ENCODE results near the gene DEFB118.

The DEFB118 gene

DNA sequence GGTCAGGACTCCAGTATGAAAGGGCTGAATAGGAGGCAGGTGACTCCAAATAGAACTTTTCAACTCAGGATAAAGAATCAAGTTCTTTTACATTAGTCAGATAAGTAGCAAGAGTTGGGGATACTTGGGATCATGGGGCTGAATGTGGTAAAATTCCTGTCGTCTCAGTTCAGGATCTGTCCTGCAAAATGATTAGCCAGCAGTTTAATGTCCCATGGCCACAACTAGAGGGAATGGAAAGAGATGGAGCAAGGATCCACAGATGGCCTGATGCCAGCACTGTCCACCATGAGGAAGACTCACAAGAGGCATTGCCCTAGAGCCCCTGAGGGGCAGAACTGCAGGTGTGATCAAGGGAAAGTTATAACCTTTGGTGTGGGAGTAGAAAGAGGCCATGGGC lies 35.5 kb downstream of the DEFB118 start:
- no peak for TF ChIP-seq SIN3A (IDR thresholded peaks at IDR 0.05; ENCODE audit: borderline replicate concordance, insufficient read depth, low read length)
- TF ChIP-seq FOXP2 (optimal IDR thresholded peaks at IDR 0.05; ENCODE audit: borderline replicate concordance, extremely low read depth, extremely low read length, insufficient read depth): no peak
- TF ChIP-seq, protein P1, sequence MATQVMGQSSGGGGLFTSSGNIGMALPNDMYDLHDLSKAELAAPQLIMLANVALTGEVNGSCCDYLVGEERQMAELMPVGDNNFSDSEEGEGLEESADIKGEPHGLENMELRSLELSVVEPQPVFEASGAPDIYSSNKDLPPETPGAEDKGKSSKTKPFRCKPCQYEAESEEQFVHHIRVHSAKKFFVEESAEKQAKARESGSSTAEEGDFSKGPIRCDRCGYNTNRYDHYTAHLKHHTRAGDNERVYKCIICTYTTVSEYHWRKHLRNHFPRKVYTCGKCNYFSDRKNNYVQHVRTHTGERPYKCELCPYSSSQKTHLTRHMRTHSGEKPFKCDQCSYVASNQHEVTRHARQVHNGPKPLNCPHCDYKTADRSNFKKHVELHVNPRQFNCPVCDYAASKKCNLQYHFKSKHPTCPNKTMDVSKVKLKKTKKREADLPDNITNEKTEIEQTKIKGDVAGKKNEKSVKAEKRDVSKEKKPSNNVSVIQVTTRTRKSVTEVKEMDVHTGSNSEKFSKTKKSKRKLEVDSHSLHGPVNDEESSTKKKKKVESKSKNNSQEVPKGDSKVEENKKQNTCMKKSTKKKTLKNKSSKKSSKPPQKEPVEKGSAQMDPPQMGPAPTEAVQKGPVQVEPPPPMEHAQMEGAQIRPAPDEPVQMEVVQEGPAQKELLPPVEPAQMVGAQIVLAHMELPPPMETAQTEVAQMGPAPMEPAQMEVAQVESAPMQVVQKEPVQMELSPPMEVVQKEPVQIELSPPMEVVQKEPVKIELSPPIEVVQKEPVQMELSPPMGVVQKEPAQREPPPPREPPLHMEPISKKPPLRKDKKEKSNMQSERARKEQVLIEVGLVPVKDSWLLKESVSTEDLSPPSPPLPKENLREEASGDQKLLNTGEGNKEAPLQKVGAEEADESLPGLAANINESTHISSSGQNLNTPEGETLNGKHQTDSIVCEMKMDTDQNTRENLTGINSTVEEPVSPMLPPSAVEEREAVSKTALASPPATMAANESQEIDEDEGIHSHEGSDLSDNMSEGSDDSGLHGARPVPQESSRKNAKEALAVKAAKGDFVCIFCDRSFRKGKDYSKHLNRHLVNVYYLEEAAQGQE (IDR thresholded peaks at IDR 0.05; ENCODE audit: insufficient read depth in 1 of 2, low read depth in 2 of 2, low read length in 2 of 2): no peak
- no peak for TF ChIP-seq TAF1 (IDR thresholded peaks at IDR 0.05; ENCODE audit: borderline replicate concordance, insufficient read depth, low read length)
- no peak for TF ChIP-seq POLR2AphosphoS5 (IDR thresholded peaks at IDR 0.05; ENCODE audit: low read depth, low read length)

DNA sequence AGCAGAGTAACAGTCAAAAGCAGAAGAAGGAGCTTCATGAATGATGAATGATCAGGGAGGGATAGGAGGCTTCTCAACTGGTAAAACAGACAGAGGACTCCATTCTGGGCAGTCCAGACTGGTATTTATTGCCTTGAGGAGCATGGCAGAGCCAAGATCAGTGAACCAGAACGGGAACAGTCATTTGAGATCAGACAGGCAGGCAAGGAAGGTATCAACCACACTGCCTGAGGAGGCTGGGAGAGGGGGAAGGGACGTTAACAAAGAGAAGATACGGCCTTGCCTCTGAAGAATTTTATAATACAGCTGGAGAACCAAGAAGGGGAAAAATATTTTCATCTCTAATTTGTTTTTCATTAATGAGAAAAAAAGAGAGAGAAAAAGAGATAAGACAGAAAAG lies 37.7 kb downstream of the DEFB118 start, which contains the start of gene DEFB121:
Gene DEFB121 (minus strand): TSS at position 101 of the 400 bp plus-strand sequence. CDS start 63 bp downstream, at position 38.
- TF ChIP-seq TAF1 (IDR thresholded peaks at IDR 0.05; ENCODE audit: borderline replicate concordance, insufficient read depth, low read length): no peak
- TF ChIP-seq, protein P1 (IDR thresholded peaks at IDR 0.05; ENCODE audit: insufficient read depth in 1 of 2, low read depth in 2 of 2, low read length in 2 of 2): no peak
- no peak for TF ChIP-seq POLR2AphosphoS5 (IDR thresholded peaks at IDR 0.05; ENCODE audit: low read depth, low read length)
- no peak for TF ChIP-seq SIN3A (IDR thresholded peaks at IDR 0.05; ENCODE audit: borderline replicate concordance, insufficient read depth, low read length)
- TF ChIP-seq FOXP2 (optimal IDR thresholded peaks at IDR 0.05; ENCODE audit: borderline replicate concordance, extremely low read depth, extremely low read length, insufficient read depth): no peak

DNA sequence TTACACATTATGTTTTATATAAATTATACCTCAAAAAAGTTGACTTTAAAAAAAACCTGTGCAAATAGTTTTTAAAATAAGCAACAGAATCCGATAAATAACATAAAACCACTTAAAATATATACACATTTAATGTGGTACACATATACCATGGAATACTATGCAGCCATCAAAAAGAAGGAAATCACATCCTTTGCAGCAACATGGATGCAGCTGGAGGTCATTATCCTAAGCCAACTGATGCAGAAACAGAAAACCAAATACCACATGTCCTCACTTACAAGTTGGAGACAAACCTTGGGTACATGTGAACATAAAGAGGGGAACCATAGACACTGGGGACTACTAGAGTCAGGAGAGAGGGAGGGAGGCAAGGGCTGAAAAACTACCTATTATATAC lies 41.6 kb downstream of the DEFB118 start:
- TF ChIP-seq POLR2AphosphoS5 (IDR thresholded peaks at IDR 0.05; ENCODE audit: low read depth, low read length): no peak
- TF ChIP-seq TAF1 (IDR thresholded peaks at IDR 0.05; ENCODE audit: borderline replicate concordance, insufficient read depth, low read length): no peak
- TF ChIP-seq, protein P1 (IDR thresholded peaks at IDR 0.05; ENCODE audit: insufficient read depth in 1 of 2, low read depth in 2 of 2, low read length in 2 of 2): no peak
- TF ChIP-seq FOXP2 (optimal IDR thresholded peaks at IDR 0.05; ENCODE audit: borderline replicate concordance, extremely low read depth, extremely low read length, insufficient read depth): no peak
- no peak for TF ChIP-seq SIN3A (IDR thresholded peaks at IDR 0.05; ENCODE audit: borderline replicate concordance, insufficient read depth, low read length)

DNA sequence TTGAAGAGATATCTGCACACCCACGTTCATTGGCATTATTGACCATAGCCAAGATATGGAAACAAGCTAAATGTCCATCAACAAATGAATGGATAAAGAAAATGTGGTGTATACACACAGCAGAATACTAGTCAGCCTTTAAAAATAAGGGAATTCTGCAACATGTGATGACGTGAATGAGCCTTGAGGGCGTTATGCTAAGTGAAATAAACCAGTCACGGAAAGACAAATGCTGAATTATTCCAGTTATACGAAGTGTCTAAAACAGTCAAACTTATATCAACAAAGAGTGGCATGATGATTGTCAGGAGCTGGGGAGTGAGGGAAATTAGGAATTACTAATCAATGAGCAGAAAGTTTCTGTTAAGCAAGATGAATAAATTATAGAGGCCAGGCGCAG lies 46.0 kb downstream of the DEFB118 start:
- TF ChIP-seq SIN3A (IDR thresholded peaks at IDR 0.05; ENCODE audit: borderline replicate concordance, insufficient read depth, low read length) (no peak), TAF1 (IDR thresholded peaks at IDR 0.05; ENCODE audit: borderline replicate concordance, insufficient read depth, low read length) (no peak), FOXP2 (optimal IDR thresholded peaks at IDR 0.05; ENCODE audit: borderline replicate concordance, extremely low read depth, extremely low read length, insufficient read depth) (no peak), POLR2AphosphoS5 (IDR thresholded peaks at IDR 0.05; ENCODE audit: low read depth, low read length) (no peak)
- TF ChIP-seq, protein P1 (IDR thresholded peaks at IDR 0.05; ENCODE audit: insufficient read depth in 1 of 2, low read depth in 2 of 2, low read length in 2 of 2): no peak

DNA sequence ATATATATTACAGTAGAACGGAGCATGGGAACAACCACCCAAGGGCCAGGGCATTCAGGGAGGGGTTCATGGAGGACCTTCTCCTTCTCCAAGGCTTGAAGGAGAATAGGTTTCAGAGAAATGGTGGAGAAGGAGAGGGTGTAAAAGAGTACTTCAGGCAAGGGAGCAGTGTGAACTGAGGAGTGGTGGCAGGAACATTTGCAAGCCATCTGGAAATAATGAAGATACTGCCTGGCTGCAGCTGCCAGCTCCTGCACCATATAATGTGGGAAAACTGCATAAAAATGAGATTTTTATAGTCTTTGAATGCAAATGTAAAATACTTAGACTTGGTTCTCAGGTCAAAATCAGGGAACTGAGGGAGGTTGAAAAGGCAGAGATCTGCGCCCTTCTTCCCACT lies 47.3 kb downstream of the DEFB118 start:
- TF ChIP-seq SIN3A (IDR thresholded peaks at IDR 0.05; ENCODE audit: borderline replicate concordance, insufficient read depth, low read length) (no peak), TAF1 (IDR thresholded peaks at IDR 0.05; ENCODE audit: borderline replicate concordance, insufficient read depth, low read length) (no peak), FOXP2 (optimal IDR thresholded peaks at IDR 0.05; ENCODE audit: borderline replicate concordance, extremely low read depth, extremely low read length, insufficient read depth) (no peak), POLR2AphosphoS5 (IDR thresholded peaks at IDR 0.05; ENCODE audit: low read depth, low read length) (no peak)
- TF ChIP-seq, protein P1 (IDR thresholded peaks at IDR 0.05; ENCODE audit: insufficient read depth in 1 of 2, low read depth in 2 of 2, low read length in 2 of 2): no peak

All from PFSK-1 (cell line).